Measurements from ENCODE around the gene CHTF18. TPM values are rescaled to one million over a fixed set of nuclear protein-coding genes. Genes with fewer than 3 reads are reported as not detected.

CHTF18 gene
- total and polyA plus RNA-seq, 2 donors from 2014 or later: 4.2 to 16.0 TPM

DNA sequence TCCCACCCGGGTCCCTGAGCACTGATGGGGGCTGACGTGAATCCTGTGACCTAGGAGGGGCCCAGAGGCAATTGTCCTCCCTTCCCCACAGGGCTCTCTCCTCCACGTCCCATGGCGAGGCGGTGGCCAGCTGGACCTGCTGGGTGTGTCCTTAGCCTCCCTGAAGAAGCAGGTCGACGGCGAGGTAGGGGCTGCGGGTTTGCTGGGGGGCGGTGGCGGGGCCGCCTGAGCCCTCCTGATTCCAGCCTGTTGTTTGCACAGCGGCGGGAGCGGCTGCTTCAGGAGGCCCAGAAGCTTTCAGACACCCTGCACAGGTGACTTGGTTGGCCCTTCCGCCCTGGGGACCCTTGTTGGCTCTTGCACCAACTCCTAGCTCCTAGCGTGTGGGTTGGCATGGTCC, 1.7 kb downstream of the CHTF18 start:
- DNase-seq: no peak

GRCh38 chr16:791131-791530, 2.7 kb downstream of the CHTF18 start:
- Histone ChIP-seq H3K4me1 (ENCODE audit: control insufficient read depth in 2 of 3, insufficient read depth in 2 of 3, low read depth in 1 of 3, low read length in 3 of 3) (peaks cover 0 to 15% (median 0%) of the 10 kb centered on the region in 3 donors), H3K36me3 (ENCODE audit: control insufficient read depth in 2 of 3, insufficient read depth in 3 of 3, low read length in 3 of 3) (no peaks in the 10 kb centered on the region), H3K4me3 (ENCODE audit: low read length in 3 of 3) (no peak overlapping the region), H3K27me3 (ENCODE audit: control insufficient read depth, insufficient read depth, low read length) (no peaks in the 10 kb centered on the region), H3K9me3 (ENCODE audit: control insufficient read depth in 2 of 3, insufficient read depth in 1 of 3, low read length in 3 of 3) (no peaks in the 10 kb centered on the region), H3K27ac (ENCODE audit: low read depth in 2 of 2, low read length in 2 of 2) (no peak overlapping the region), H3K9ac (ENCODE audit: low read length in 3 of 3) (no peak overlapping the region)
- FAIRE-seq: no peak
- intact Hi-C loops (cut with DNase I): no loop called here
- TF ChIP-seq, protein P1, sequence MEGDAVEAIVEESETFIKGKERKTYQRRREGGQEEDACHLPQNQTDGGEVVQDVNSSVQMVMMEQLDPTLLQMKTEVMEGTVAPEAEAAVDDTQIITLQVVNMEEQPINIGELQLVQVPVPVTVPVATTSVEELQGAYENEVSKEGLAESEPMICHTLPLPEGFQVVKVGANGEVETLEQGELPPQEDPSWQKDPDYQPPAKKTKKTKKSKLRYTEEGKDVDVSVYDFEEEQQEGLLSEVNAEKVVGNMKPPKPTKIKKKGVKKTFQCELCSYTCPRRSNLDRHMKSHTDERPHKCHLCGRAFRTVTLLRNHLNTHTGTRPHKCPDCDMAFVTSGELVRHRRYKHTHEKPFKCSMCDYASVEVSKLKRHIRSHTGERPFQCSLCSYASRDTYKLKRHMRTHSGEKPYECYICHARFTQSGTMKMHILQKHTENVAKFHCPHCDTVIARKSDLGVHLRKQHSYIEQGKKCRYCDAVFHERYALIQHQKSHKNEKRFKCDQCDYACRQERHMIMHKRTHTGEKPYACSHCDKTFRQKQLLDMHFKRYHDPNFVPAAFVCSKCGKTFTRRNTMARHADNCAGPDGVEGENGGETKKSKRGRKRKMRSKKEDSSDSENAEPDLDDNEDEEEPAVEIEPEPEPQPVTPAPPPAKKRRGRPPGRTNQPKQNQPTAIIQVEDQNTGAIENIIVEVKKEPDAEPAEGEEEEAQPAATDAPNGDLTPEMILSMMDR (IDR thresholded peaks at IDR 0.05; ENCODE audit: borderline replicate concordance, extremely low read depth, insufficient read depth): no peak
- no peak for DNase-seq

More for the DNA sequence above, 1.7 kb downstream of the CHTF18 start:
- no peak overlapping the region for H3K9ac ChIP-seq (ENCODE audit: low read length in 3 of 3)
- H3K9me3 ChIP-seq (ENCODE audit: control insufficient read depth in 2 of 3, insufficient read depth in 1 of 3, low read length in 3 of 3): no peaks in the 10 kb centered on the region
- no peak overlapping the region for H3K4me3 ChIP-seq (ENCODE audit: low read length in 3 of 3)
- intact Hi-C loops (cut with DNase I): no loop called here
- TF ChIP-seq, protein P1 (IDR thresholded peaks at IDR 0.05; ENCODE audit: borderline replicate concordance, extremely low read depth, insufficient read depth): no peak
- H3K27ac ChIP-seq (ENCODE audit: low read depth in 2 of 2, low read length in 2 of 2): no peak overlapping the region
- FAIRE-seq: no peak
- H3K27me3 ChIP-seq (ENCODE audit: control insufficient read depth, insufficient read depth, low read length): no peaks in the 10 kb centered on the region
- H3K36me3 ChIP-seq (ENCODE audit: control insufficient read depth in 2 of 3, insufficient read depth in 3 of 3, low read length in 3 of 3): no peaks in the 10 kb centered on the region
- peaks cover 0 to 15% (median 0%) of the 10 kb centered on the region in 3 donors for H3K4me1 ChIP-seq (ENCODE audit: control insufficient read depth in 2 of 3, insufficient read depth in 2 of 3, low read depth in 1 of 3, low read length in 3 of 3)

DNA sequence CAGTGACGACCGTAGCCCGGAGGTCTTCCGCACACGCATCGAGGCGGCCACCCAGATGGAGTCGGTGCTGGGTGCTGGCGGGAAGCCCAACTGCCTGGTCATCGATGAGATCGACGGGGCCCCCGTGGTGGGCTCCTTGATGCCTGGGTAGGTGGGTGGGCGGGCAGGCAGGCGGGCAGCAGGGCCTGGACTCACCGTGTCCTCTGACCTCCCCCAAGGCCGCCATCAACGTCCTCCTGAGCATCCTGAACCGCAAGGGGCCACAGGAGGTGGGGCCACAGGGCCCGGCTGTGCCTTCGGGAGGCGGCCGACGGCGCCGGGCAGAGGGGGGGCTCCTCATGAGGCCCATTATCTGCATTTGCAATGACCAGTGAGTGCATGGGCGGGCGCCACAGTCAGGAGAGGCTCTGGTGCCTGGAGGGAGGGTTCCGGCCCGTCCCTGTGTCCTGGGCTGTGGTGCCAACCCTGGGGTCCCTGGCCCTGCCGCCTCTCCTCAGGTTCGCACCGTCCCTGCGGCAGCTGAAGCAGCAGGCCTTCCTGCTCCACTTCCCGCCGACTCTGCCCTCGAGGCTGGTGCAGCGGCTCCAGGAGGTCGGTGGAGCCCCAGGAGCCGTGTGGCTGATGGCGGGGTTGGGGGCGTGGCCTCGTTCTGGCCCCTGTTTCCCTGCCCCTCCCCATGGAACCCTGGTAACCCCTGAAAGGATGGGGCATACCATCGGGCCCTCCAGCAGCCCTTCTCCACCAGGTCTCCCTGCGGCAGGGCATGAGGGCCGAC, 4.0 kb downstream of the CHTF18 start:
- H3K9ac ChIP-seq (ENCODE audit: low read length in 3 of 3): no peak overlapping the region
- TF ChIP-seq, protein P1 (IDR thresholded peaks at IDR 0.05; ENCODE audit: borderline replicate concordance, extremely low read depth, insufficient read depth): no peak
- intact Hi-C loops (cut with DNase I): no loop called here
- H3K4me1 ChIP-seq (ENCODE audit: control insufficient read depth in 2 of 3, insufficient read depth in 2 of 3, low read depth in 1 of 3, low read length in 3 of 3): peaks cover 0 to 11% (median 0%) of the 10 kb centered on the region in 3 donors
- no peaks in the 10 kb centered on the region for H3K9me3 ChIP-seq (ENCODE audit: control insufficient read depth in 2 of 3, insufficient read depth in 1 of 3, low read length in 3 of 3)
- H3K27ac ChIP-seq (ENCODE audit: low read depth in 2 of 2, low read length in 2 of 2): no peak overlapping the region
- FAIRE-seq (no peak), DNase-seq (no peak)
- H3K36me3 ChIP-seq (ENCODE audit: control insufficient read depth in 2 of 3, insufficient read depth in 3 of 3, low read length in 3 of 3): no peaks in the 10 kb centered on the region
- no peaks in the 10 kb centered on the region for H3K27me3 ChIP-seq (ENCODE audit: control insufficient read depth, insufficient read depth, low read length)
- H3K4me3 ChIP-seq (ENCODE audit: low read length in 3 of 3): no peak overlapping the region

Data from kidney (tissue), 14 donors.